Effector CD4-positive, alpha-beta T cell (primary cell): ENCODE results near the gene NAB1.
"Not testable (repeated sequence)": the region's sequence is repeated elsewhere in the genome, so short reads cannot be mapped to it uniquely, and the experiment has no call there.

Experiments
- DNase-seq: peaks from one replicate; pipeline ENCODE4 v3.0.0-alpha.2; 2020
- total RNA-seq: gene quantifications from one replicate; lab custom pipeline; 2026; lab: John Stamatoyannopoulos, UW

NAB1 gene, protein sequence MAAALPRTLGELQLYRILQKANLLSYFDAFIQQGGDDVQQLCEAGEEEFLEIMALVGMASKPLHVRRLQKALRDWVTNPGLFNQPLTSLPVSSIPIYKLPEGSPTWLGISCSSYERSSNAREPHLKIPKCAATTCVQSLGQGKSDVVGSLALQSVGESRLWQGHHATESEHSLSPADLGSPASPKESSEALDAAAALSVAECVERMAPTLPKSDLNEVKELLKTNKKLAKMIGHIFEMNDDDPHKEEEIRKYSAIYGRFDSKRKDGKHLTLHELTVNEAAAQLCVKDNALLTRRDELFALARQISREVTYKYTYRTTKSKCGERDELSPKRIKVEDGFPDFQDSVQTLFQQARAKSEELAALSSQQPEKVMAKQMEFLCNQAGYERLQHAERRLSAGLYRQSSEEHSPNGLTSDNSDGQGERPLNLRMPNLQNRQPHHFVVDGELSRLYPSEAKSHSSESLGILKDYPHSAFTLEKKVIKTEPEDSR
- 29.1 reads per million, percentile 55 among the genes with 10 or more reads in this experiment for total RNA-seq

DNA sequence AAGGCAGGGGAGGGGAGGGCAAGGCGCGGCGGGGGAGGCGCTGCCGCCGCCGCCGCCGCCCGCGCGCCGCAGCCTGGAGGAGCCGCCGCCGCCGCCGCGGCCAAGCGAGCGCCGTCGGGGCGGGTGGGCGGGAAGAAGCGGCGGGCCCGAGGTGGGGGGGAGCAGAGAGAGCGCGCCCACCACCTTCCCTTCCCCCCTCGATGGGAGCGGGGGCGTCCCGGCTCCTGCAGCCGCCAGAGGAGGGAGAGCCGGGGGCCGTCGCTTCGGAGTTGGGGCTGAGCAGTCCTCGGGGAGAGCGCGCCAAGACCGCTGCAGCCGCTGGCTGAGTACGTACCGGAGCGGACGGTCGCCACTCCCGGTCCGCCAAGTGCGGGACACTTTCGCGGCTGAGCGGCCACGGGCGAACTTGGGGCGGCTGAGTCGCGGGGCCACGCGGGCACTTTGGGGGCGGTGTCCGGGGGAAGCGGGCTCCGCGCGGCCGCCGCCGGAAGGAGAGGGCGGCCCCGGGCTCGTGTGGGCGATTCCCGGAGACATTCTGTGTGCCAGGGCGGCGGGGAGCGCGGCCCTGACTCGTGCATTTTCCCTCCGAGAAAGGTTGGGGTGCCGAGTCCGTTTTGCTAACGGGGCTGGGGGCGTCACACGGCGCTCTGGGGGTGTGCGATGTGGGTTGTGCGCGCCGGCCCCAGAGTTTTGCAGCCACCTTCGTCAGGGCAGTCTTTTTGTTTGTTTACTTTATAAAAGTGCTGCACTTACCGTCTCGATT, at the start of gene NAB1:
TSS of gene NAB1 (plus strand) at position 49 of the 763 bp plus-strand sequence. CDS start 10,094 bp downstream, outside the sequence.
- peak; percentile 37 for DNase-seq

DNA sequence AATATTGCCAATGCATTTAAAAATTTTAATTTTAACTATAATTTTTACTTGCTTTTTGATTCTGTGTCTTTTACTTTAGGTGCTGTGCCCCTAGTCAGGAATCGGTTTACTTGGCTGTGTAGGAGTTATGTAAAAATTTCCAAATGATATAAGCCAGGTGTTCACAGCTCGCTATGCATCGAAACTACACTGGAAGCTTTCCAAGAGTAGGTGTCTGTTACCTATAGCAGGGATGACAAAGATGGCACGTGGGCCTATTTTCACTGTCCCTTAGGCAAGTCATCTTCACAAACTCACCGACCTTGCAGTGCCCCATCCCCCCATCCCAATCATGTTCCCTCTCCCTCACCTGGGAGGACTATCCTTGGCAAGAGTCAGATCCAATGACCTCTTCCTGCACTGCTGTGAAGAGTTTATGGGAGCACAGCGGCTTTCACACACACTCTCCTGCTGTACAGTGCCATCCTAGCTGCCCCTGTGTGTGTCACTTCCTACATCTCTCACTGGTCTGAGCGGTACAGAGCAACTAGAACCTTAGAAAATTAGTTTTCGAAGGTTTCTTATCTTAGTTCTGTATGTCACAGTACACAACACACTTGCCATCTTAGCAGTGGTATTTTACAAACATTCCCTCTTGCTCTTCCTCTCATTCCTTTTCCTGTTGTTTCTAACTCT, 49.2 kb upstream of the NAB1 start:
- no peak for DNase-seq

DNA sequence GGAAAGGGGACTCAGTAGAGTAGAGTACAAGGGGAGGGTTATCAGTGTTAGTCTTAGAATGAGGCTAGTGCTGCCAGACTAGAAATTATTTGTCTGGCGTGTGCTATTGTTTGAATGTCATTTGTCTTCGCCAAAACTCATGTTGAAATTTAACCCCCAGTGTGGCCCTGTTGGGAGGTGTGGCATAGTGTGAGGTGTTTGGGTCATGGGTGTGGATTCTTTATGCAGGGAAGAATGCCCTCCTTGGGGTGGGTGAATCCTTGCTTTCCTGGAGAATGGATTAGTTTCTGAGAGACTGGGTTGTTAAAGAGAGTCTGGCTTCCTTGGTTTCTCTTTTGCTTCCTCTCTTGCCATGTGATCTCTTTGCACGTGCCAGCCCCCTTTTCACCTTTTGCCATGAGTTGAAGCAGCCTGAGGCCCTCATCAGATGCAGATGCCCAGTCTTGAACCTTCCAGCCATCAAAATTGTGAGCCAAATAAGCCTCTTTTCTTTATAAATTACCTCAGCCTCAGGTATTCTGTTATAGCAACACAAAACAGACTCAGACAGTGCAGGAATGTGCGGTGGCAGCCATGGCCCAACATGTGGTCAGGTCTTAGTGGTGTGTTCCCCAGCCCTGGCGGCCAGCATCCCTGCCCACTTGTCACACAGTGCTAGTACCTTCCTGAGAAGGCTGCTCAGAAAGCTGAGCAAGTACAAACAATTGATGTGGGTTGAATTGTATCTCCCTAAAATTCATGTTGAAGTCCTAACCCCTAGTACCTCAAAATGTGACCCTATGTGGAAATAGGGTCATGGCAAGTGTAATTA, 48.4 kb upstream of the NAB1 start:
- no peak for DNase-seq

DNA sequence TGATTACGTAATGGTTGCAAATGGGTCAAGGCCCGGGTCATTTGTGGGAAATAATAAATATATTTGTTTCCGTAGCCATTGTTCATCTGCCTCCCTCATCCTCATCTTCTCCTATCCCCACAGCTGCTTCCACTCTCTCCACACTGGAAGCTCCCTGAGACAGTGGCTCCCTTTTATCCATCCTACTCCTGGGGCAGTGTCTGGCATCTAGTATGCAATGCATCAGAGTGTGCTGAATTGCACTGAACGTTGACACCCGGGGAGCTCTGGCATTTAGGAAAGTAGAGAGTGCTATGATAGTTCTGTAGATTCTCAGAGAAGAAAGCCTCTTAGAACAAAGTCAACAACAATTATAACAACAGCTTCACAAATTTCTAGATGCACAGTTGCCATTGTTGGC, 45.5 kb upstream of the NAB1 start:
- no peak for DNase-seq

DNA sequence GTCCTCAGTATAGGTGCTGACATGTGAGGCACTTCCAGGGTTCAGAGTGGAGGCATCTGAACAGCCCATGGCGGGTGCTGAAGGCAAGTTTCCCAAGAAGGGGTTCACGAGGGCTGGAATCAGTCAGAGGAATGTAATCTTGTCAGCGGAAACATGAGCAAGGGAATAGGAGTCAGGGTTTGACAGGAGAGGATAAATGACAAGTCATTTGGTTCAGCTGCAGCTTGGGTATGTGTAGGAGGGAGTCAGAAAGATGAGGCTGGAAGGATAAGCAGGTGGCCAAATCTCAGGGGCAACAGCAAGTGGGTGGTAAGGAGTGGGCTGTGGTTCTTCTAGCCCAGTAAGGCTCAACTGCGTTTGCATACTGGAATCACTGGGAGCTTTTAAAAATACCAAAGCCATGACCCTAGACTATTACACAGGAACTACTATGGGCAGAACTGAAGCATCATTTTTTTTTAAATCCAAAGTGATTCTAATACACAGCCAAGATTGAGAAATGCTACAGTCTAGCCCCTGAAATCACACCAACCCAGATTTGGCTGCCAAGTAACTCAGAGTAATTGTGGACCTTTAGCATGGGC, 41.8 kb upstream of the NAB1 start:
- DNase-seq: no peak

DNA sequence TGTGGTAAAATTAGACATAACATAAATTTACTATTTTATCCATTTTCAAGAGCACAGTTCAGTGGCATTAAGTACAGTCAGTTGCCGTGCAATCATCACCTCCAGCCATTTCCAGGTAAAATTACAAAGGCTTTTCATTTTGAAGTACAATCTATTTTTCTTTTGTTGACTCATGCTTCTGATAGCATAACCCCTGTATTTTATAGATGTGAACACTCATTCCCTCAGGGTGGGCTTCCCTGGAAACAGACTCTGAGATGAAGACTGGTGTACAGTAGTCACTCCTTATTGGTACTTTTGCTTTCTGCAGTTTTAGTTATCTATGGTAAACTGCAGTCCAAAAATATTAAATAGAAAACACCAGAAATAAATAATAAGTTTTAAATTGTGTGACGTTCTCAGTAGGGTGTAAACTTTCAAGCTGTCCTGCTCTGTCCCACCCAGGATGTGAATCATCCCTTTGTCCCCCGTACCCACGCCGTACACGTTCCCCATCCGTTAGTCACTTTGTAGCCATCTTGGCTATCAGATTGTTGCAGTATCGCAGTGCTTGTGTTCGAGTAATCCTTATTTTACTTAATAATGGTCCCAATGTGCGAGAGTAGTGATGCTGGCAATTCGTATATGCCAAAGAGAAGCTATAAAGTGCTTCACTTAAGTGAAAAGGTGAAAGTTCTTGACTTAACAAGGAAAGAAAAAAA, 41.1 kb upstream of the NAB1 start:
- no peak for DNase-seq

DNA sequence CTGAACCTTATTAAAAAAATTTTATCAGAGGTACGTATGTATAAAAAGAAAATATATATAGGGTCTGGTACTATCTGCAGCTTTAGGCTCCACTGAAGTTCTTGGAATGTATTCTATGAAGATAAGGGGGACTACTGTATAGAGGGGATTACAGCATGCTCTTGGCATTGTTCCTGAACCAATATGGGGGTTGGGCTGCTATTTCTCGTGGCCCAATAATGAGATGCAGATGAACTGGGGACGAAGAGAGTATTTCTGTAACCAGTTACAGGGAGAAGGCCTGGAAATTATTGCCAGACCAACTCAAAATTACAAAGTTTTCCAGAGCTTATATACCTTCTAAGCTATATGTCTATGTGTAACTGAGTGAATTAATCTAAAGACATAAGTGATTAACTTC, 40.0 kb upstream of the NAB1 start:
- DNase-seq: not testable (repeated sequence)

DNA sequence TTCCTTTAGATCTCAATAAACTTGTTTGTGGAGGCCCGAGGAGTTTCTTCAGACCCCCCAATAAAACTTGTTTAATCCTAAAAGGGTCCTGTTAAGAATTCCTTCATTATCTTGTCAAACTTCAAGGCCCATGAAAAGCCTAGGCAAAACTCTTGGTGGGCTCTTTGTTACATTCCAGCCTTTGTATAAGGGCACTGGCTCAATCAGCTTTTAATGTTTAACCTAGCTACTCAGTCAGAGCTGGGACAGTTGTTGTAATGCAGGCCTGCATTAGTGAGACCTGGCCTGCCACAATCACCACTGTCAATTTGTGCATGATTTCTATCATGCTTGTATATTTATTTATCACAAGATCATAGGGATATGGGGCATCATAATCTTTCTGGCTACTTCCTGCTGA, 39.5 kb upstream of the NAB1 start:
- not testable (repeated sequence) for DNase-seq

DNA sequence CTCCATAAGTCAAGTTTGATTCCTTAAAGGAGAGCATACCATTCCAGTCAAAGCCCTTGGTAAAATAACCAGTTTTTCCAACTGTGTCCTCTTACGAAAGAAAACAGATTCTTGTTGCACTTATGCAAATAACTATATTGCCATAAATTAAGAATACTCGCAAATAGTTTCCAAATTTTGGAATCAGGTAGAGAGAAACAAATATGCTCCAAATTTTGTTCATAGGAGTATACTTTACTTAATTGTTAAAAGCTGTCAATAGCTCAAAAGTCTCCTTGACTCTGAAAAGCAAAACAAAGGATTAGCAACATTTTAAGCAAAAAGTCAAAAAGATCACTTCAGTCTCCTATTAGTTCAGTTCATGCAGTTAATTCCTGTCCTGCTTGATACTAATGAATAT, 38.4 kb upstream of the NAB1 start:
- DNase-seq: not testable (repeated sequence)

DNA sequence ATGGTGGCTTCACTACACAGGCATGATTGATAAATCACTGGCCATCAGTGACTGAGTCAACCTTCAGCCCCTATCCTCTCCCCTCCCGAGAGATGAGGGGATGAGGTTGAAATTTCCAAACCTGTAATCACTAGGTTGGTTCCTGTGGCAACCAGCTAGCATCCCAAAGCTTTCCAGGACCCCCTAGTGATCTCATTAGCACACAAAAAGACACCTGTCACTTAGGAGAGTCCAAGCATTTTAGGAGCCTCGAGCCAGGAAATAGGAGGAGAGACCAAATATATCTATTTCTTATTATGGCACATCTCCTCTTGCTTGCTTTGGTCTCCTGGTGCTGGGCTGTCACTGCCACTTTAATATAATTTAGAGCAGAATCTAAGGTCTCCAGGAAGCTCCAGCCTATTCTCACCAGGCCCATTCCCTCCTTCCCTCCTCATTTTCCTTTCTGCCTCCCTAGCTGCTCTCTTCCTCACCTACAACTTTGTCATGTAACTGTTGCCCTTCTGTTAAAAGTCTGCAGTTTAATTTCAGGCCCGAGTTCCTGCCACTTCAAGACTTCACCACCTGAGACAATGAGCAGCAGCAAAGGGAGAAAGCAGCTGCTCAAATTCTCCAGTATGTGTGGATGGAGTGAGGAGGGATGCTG, 33.2 kb upstream of the NAB1 start:
- no peak for DNase-seq

DNA sequence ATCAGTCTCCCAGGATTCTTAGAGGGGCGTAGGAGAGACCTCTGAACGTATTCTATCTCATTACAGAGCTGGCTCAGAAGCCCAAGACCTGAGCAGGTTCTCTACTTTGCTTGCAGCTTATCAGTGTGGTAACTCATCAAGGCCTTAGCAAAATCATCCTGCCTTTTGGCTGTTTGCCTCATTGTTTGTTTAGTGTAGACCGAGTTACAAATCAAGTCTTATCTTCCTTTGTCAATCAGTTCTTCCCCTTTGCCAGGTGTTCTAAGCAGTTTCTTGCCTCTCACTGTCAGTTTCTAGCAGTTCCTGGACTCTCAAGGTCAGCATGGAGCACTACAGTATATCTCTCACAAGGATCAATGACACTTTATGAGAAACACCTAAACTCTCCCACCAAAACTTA, 30.9 kb upstream of the NAB1 start:
- DNase-seq: no peak

DNA sequence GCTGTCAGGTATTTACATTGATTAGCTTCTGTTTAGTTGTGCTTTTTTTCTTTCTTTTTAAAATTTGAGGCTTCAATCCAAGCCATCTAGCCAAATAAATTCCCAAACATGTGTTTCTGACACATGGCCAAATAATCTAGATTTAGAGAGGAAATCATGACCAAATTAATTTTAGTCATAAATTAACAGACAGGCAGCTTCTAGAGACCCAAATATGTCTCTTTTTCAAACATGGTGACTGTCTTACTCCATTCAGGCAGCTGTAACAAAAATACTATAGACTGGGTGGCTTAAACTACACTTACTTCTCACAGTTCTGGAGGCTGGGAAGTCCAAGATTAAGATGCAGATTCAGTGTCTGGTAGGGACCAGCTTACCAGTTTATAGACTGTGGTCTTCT, 23.2 kb upstream of the NAB1 start:
- no peak for DNase-seq

DNA sequence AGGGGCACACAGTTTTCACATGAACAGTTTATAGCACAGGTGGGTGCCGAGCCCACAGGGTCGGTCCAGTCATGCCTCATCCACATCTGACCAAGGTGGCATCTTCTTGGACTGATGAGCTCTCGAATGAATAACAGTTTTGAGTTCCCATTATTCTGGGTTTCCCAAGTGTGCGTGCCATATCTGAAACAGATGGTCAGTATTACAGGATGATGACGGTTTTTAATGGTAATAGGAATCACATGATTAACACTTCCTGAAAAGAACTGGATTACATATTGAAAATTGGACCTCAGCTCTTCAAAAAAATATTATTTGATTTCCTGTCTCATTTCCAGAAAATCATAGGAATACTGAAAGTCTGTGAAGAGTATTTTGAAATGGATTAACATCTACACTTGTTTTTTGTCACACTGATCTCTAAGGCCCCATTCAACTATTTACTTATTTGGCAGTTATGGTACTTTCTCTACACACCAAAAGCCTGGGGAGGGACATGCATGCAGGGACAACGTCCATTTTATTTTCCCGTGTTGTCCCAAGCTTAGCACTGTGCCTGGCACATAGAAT, 22.2 kb upstream of the NAB1 start:
- no peak for DNase-seq

DNA sequence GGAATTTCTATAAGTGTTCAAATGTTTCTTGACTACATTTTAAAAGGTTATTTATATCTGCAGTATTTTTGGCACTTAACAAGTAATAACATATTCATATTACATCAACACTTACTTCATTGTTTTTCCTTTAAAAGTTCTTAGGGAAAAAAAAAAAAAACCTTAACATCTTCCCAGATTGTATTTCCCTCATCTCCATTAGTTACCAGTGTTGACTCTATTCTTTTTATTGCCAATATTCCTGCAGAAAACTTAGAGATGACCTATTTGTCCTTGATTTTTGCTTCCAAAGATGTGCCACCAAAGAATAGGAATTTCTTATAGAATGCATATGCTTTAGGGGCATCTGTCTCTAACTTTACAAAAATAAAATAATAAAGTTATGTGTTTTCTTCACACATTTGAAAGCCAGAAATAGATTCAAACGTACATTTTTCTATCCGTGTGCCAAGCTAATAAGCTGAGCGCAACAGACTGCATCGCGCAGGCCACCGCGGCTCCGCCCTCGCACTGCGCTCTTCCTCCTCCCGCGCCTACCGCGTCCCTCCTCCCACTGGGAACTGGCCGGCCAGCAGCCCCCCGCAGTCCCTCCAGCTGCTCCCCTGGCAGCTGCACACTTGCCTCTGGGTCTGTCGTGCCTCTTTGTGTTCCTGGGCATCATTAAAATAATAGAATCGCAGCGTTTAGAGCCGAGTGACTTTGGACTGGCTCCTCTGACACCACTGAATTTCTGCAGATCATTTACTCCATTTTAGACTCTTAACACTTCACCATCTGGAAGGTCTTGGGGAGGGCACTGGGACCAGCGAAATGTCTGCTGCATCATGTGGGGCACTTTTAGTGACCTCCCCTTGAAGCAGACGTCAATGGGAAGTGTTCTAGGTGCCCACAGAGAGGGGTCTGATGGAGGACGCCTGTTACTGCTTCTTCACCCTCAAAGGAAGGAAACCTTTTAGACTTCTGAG, 21.2 kb upstream of the NAB1 start:
- DNase-seq: no peak

DNA sequence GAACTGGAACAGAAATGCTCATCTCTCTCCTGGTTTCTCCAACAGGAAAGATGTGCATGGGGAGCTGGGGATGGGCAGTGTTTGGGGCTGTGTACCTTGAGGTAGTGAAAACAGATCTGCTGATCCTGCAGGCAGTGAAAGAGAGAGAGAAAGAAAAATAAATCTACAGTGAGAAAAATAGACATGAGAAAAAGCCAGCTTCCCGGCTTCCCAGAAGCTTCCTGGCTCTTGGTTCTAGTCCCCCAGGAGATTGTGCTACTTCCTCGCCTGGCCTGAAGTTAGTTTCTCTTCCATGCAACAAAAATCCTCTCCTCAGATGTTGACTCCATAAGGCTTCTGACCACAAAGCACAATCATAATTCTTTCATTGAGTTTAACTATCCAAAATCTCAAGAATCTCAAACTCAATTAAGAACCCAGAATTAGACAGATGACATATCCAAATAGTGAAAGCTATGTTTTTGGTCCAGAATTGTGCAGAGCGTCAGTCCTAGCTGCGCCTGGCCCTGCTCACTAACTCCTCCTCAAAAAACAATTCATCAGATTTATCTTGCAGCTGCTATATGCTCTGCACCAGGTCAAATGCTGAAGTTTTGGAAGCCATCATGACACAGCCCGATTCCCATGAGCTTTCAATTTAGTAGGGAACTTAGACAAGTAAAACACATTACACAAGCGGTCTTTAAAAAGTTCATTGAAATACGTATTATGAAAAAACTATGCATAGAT, 20.1 kb upstream of the NAB1 start:
- no peak for DNase-seq

DNA sequence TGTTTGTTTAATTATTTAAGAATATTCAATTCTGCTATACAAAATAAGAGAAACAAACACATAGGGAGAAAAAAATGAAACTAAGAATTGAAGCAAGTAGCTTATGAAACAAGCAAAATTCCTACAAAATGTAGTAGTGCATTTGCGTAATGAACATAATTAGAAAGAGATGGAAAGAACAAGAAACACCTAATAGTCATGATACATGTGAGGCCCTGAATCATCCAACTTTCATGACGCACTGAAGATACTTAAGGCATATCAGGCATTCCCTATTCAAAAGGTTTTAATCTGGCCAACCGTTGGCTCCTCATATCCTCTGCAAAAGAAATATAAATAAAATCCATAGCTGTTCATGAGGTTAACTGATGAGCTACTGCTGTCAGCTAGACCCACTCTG, 14.5 kb upstream of the NAB1 start:
- no peak for DNase-seq

DNA sequence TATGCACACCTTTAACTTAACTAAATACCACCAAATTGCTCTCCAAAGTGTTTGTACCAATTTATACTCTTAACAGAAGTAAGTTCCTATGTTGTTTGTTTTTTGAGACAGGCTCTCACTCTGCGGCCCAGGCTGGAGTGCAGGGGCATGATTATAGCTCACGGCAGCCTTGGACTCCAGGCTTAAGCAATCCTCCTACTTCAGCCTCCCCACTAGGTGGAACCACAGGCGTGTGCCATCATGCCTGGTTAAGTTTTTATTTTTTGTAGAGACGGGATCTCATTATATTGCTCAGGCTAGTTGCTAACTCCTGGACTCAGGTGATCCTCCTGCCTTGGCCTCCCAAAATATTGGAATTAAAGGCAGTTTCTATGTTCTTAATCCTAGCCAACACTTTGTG, 13.1 kb upstream of the NAB1 start:
- no peak for DNase-seq

DNA sequence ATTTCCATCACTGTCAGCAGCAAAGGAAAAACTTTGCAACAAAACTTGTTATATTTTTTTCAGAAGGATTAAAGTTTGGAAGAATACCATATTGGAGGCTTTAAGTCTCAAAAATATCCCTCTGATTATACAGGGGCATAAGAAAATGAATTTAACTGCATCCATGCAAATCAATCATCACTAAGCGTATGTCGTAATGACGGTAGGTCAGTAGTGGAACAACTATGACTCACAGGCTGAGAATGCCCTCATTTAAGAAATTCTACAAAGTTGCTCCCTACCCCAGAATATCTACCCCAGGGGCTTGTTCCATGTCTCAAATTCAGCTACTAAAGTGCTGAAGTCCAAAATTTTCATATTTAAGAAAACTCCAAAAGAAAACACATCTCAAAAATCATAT, 12.5 kb upstream of the NAB1 start:
- DNase-seq: no peak
